SU-DHL-6 (cell line): ENCODE measurements around the gene SLC35D1.

ENCODE experiments used
- EZH2phosphoT487 ChIP-seq: fragments of 200-600 bp; sonication (generic), shearing (Covaris generic); conservative IDR thresholded peaks from 2 replicates; pipeline ENCODE4 v1.6.1; 2018; ENCODE audit warnings: mild to moderate bottlenecking, antibody characterized with exemption, low read length, moderate library complexity, mixed read lengths
- TF ChIP-seq, protein P1 (sequence below): fragments of 200-600 bp; sonication (generic); IDR thresholded peaks from one replicate; pipeline ENCODE4 v1.5.1; 2017; ENCODE audit warnings: antibody characterized with exemption, mild to moderate bottlenecking, low read length, moderate library complexity; ENCODE audit not compliant: insufficient read depth, poor library complexity, severe bottlenecking

GRCh38 chr1:67062412-67062811, 8.5 kb upstream of the SLC35D1 start:
- TF ChIP-seq, protein P1, sequence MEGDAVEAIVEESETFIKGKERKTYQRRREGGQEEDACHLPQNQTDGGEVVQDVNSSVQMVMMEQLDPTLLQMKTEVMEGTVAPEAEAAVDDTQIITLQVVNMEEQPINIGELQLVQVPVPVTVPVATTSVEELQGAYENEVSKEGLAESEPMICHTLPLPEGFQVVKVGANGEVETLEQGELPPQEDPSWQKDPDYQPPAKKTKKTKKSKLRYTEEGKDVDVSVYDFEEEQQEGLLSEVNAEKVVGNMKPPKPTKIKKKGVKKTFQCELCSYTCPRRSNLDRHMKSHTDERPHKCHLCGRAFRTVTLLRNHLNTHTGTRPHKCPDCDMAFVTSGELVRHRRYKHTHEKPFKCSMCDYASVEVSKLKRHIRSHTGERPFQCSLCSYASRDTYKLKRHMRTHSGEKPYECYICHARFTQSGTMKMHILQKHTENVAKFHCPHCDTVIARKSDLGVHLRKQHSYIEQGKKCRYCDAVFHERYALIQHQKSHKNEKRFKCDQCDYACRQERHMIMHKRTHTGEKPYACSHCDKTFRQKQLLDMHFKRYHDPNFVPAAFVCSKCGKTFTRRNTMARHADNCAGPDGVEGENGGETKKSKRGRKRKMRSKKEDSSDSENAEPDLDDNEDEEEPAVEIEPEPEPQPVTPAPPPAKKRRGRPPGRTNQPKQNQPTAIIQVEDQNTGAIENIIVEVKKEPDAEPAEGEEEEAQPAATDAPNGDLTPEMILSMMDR, result no peak
- TF ChIP-seq EZH2phosphoT487, result no peak
